ENCODE measurements around the gene MMP1. TPM values are rescaled to one million over a fixed set of nuclear protein-coding genes. Genes with fewer than 3 reads are reported as not detected.

MMP1 gene
- total RNA-seq, 1 donor from 2014 or later: not detected

GRCh38 chr11:102799681-102800340 is 1.9 kb upstream of the MMP1 start:
- Mint-ChIP-seq H3K27me3 (ENCODE audit: unreplicated experiment) (peaks cover 2% of the 10 kb centered on the region), H3K4me1 (ENCODE audit: unreplicated experiment) (peaks cover 10% of the 10 kb centered on the region), H3K36me3 (ENCODE audit: low read depth, unreplicated experiment) (no peaks in the 10 kb centered on the region), H3K4me3 (ENCODE audit: unreplicated experiment) (no peak overlapping the region), H3K9me3 (ENCODE audit: unreplicated experiment) (no peaks in the 10 kb centered on the region), H3K27ac (ENCODE audit: unreplicated experiment) (peak overlapping the region; percentile 52)
- DNase-seq (ENCODE audit: low spot score): no peak
- TF ChIP-seq, protein P1, sequence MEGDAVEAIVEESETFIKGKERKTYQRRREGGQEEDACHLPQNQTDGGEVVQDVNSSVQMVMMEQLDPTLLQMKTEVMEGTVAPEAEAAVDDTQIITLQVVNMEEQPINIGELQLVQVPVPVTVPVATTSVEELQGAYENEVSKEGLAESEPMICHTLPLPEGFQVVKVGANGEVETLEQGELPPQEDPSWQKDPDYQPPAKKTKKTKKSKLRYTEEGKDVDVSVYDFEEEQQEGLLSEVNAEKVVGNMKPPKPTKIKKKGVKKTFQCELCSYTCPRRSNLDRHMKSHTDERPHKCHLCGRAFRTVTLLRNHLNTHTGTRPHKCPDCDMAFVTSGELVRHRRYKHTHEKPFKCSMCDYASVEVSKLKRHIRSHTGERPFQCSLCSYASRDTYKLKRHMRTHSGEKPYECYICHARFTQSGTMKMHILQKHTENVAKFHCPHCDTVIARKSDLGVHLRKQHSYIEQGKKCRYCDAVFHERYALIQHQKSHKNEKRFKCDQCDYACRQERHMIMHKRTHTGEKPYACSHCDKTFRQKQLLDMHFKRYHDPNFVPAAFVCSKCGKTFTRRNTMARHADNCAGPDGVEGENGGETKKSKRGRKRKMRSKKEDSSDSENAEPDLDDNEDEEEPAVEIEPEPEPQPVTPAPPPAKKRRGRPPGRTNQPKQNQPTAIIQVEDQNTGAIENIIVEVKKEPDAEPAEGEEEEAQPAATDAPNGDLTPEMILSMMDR (IDR thresholded peaks at IDR 0.05; ENCODE audit: unreplicated experiment): no peak

DNA sequence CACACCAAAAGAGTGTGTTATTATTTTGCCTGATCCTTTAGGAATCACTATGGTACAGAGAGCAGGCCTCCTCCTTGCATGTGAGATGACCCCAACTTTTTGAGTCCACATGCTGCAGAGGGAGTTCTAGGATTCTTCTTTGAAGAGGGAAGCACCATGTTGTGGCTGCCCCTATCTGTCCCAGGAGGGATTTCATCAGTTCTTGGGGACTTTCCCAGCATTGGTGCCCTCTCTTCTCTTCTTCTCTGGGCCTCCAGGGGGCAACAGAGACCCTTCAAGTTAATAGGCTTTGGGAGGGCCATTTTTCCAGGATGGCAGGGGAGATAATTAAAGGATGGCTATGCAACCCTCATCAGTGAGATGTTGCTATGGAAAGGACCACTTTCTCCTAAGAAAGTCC is 3.6 kb downstream of the MMP1 start:
- TF ChIP-seq, protein P1 (IDR thresholded peaks at IDR 0.05; ENCODE audit: unreplicated experiment): peak; percentile 39
- Mint-ChIP-seq H3K27ac (ENCODE audit: unreplicated experiment) (no peak overlapping the region), H3K4me1 (ENCODE audit: unreplicated experiment) (peaks cover 2% of the 10 kb centered on the region), H3K27me3 (ENCODE audit: unreplicated experiment) (no peaks in the 10 kb centered on the region), H3K36me3 (ENCODE audit: low read depth, unreplicated experiment) (no peaks in the 10 kb centered on the region), H3K9me3 (ENCODE audit: unreplicated experiment) (no peaks in the 10 kb centered on the region), H3K4me3 (ENCODE audit: unreplicated experiment) (no peak overlapping the region)
- DNase-seq (ENCODE audit: low spot score): peak; percentile 51

DNA sequence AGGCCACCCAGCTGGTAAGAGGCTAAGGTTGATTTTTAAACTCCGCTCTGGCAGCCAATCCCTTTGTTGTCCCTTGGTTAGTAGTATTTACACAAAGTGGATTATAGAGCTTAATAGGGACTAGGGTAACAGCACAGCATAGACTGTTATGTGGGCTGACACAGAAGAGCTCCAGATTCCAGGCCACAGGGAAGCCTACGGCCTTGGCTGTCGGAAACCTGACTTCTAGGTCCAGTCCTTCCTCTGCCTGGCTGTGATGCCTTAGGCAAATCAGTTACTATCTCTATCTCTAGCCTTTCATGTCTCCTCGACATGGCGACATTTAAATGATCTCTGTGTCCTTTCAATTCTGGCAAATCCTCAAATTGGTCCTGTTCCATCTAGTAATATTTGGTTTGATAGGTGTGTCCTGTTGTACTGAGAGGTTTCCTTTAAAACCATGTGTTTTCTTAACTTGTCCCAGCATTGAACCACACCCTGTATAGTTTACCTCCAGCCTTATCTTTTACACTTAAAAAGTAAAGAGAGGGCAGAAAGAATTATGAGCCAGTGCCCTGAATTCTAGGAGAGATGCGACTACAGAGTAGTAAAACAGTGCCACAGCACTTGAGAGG is 4.2 kb downstream of the MMP1 start:
- H3K4me1 Mint-ChIP-seq (ENCODE audit: unreplicated experiment): no peaks in the 10 kb centered on the region
- no peaks in the 10 kb centered on the region for H3K9me3 Mint-ChIP-seq (ENCODE audit: unreplicated experiment)
- H3K36me3 Mint-ChIP-seq (ENCODE audit: low read depth, unreplicated experiment): no peaks in the 10 kb centered on the region
- TF ChIP-seq, protein P1 (IDR thresholded peaks at IDR 0.05; ENCODE audit: unreplicated experiment): no peak
- H3K27me3 Mint-ChIP-seq (ENCODE audit: unreplicated experiment): no peaks in the 10 kb centered on the region
- H3K4me3 Mint-ChIP-seq (ENCODE audit: unreplicated experiment): no peak overlapping the region
- no peak for DNase-seq (ENCODE audit: low spot score)
- no peak overlapping the region for H3K27ac Mint-ChIP-seq (ENCODE audit: unreplicated experiment)

DNA sequence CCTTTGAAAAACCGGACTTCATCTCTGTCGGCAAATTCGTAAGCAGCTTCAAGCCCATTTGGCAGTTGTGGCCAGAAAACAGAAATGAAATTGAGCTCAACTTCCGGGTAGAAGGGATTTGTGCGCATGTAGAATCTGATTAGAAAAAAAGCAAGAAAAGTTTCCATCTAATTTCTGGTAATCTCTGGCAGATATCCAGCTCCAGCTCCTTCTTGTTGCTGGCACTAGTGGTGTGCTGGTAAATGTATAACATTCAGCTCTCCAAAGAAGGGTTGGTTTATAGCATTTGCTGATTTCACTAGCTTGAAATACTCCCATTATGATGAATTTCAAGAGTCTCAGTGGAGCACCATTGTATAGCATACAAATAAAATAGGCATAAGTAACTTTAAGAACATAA is 5.4 kb downstream of the MMP1 start:
- DNase-seq (ENCODE audit: low spot score): no peak
- H3K4me1 Mint-ChIP-seq (ENCODE audit: unreplicated experiment): no peaks in the 10 kb centered on the region
- H3K9me3 Mint-ChIP-seq (ENCODE audit: unreplicated experiment): no peaks in the 10 kb centered on the region
- H3K27me3 Mint-ChIP-seq (ENCODE audit: unreplicated experiment): no peaks in the 10 kb centered on the region
- H3K27ac Mint-ChIP-seq (ENCODE audit: unreplicated experiment): no peak overlapping the region
- TF ChIP-seq, protein P1 (IDR thresholded peaks at IDR 0.05; ENCODE audit: unreplicated experiment): no peak
- no peak overlapping the region for H3K4me3 Mint-ChIP-seq (ENCODE audit: unreplicated experiment)
- H3K36me3 Mint-ChIP-seq (ENCODE audit: low read depth, unreplicated experiment): no peaks in the 10 kb centered on the region
